ENCODE data around the gene SORT1.
"Not testable (repeated sequence)": the region's sequence is repeated elsewhere in the genome, so short reads cannot be mapped to it uniquely, and the experiment has no call there.

Gene SORT1

GRCh38 chr1:109397581-109398342, at the start of gene SORT1:
Gene SORT1 (minus strand): TSS chr1:109397918. CDS start chr1:109397892, 26 bp downstream.
- FAIRE-seq = no peak

GRCh38 chr1:109445949-109446695, 48.4 kb upstream of the SORT1 start:
- FAIRE-seq = not testable (repeated sequence)

DNA sequence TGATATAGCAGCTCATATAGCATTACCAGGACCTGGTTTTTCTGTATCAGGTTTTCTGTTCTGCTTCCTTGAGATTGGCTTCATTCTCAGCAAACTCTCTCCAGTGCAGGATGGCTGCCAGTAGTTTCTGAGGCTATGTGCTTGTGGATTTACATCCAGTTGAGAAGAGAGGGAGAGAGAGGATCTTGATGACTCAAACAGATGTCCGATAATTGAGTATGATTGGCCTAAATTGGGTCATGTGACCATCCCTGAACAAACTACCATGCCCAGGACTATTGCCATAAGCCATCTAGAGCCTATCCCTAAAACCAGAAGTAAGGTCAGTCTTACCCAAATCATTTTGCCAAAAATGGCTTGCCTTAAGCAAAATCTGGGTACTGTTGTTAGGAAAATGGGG, 46.6 kb upstream of the SORT1 start:
- FAIRE-seq = no peak

DNA sequence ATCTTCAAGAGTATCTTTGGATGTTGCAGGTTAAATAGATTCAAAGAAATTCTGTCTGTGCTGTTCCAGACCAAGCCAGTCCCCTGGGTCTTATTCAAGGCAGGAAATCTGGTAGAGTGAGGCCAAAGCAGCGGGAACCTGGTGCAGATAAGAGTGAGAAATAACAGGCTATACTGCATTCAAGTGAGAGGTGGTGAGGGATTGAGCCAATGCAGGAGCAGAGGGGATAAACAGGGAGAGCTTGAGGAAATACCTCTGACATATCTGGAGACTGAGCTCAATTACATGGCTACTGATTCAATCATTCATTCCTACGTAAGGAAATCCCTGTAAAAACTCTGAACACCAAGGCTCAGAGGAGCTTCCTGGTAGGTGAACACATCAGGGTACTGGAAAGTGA, 45.8 kb upstream of the SORT1 start:
- FAIRE-seq = no peak

DNA sequence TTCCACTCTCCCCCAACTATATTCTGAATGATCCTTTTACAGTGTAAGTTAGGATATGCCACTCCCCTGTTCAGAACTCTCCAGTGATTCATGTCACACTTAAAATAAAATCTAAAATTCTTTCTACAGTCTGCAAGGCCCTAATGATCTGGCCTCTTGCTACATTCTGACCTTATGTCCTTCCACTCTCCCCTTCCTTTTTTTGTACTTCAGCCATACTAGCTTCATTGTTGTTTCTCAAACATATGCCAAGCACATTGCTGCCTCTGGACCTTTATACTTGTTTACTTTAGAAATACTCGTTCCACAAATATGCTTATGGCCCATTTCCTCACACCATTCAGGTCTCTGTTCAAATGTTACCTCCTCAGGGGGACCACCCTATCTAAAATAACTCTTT, 43.4 kb upstream of the SORT1 start:
- no peak for FAIRE-seq

GRCh38 chr1:109438798-109439297, 41.1 kb upstream of the SORT1 start:
- no peak for FAIRE-seq

DNA sequence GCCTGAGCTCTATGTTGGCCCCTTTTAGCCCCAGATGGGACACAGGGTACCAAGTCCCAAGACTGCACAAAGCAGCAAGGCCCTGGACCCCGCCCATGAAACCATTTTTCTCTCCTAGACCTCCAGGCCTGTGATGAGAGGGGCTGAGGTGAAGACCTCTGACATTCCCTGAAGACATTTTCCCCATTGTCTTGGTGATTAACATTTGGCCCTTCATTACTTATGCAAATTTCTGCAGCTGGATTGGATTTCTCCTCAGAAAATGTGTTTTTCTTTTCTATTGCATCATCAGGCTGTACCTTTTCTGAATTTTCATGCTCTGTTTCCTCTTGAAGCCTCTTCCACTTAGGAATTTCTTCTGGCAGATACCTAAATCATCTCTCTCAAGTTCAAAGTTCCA, 36.8 kb upstream of the SORT1 start:
- FAIRE-seq = no peak

DNA sequence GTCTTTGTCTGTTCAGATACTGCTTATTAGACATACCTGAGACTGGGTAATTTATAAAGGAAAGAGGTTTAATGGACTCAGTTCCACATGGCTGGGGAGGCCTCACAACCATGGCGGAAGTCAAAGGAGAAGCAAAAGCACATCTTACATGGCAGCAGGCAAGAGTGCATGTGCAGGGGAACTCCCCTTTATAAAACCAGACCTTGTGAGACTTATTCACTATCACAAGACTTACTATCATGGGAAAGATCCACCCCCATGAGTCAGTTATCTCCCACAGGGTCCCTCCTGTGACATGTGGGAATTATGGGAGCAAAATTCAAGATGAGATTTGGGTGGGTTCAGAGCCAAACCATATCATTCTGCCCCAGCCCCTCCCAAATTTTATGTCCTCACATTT, 35.6 kb upstream of the SORT1 start:
- FAIRE-seq = no peak

DNA sequence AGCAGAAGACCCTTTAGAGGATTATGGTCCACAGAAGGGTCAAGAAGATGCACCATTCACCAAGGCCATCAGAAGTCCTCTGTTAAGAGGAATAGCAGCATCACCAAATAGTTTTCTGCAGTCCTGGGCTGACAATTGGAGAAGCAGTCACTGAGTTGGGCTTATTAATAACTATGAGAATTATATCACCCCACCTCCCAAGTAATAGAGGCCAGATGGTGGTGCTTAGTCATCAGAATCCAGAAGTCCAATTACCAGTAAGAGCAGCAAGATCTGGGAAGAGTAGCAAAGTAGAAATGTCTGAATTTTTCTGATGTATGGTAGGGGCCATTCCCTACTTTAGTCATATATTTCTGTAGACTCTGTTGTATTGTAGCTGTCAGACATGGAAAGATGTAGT, 34.6 kb upstream of the SORT1 start:
- no peak for FAIRE-seq

GRCh38 chr1:109427171-109427467, 29.4 kb upstream of the SORT1 start:
- FAIRE-seq = no peak

DNA sequence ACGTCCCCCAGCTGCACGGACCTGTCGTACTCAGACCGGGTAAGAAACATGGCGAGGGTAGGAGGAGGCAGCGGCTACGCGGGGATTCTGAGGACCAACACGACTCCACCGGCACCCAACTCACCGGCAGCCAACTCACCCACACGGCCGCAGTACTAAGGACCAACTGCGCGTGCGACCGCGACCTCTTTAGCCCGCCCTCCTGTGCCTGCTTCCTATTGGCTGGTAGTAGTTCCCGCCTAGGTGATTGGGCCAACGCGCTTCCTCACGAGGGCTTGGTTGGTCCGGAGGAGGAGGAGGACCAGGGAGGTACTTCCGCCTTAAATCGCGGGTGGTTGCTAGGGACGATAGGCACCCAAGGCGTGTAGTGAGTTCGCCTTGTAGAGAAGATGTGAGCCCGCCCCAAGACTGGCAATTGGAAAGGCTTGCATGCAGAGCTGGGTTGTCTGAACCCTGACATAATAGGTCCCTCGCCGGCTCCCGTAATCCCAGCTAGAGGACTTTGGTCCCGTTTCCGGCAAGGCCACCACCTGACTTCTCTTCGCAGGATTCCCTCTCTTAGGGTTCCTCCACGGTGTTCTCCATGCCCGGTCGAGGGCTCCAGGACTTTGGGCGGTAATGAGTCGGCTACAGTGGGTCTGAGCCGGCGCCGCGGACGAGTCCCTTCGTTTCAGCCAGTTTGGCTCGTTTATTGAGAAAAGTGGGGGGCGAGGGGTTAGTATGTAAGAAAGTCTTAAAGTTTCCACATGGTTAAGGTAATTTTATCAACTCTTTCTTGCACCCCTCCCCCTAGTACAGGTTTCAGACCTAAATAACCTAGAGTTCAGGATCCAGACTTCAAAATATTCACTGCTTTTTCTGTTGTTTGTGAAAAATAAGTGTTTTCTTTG, 28.8 kb upstream of the SORT1 start, which contains the start of gene PSMA5:
Gene PSMA5 (minus strand): TSS at position 168 of the 890 bp plus-strand sequence. CDS start 118 bp downstream, at position 50.
- FAIRE-seq = no peak

DNA sequence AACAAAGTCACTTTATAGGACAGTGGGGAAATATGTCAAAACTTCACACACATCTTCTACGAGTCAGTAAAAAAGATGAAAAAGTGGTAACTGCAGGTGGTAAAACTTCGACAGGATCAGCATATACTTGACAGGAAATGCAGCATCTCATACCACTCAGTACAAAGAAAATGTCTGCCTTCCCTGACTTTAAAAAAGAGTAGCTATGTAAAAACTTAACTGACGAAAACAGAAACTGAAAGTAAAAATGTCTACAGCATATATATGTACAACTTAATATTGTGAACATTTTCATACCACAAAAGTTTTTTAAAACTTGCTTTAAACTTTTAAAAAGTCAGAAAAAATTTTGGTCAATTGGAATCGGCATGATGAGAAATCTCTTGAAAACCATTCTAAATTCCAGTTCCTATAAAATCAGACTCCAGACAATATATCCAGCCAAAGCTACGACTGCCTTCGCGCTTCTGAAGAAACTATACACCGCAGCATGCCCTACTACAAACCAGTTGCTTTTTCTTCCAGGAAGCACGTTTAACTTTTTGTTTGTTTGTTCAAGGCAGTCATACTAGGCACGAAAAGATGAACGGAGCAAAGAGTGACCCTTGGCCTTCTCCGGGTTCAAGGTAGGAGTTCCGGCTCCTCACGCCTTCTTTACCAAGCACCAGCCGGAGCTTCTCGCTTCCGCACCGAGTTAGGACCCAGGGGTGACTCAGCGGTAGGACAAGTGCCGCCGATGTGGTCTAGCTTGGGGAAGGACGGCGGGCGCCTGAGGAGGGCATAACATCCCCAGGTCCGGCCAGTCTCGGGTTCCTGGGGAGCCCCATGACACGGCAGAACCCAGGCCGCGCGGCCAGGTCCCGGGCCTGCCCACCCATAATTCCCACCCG, 27.9 kb upstream of the SORT1 start:
- no peak for FAIRE-seq

GRCh38 chr1:109423498-109423897, 25.8 kb upstream of the SORT1 start:
- FAIRE-seq = no peak

DNA sequence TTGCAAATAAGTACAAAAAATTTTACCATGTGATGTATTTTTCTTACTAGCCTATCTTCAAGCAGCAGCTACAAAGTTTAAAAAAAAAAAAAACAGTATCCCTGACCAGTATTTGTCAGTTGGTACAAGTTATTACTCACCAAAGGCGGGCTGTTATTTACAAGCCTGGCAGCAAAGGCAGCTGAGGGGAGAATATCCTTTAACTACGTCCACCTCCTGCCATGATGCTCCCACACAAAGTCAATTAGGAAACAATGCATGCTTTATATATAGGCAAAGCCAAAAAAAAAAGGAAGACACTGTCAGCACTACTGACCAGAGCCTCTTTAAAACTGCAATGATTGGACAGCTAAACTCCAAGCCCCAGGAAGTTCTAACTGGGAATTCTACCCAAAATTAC, 14.8 kb upstream of the SORT1 start:
- no peak for FAIRE-seq

GRCh38 chr1:109404838-109405237, 7.1 kb upstream of the SORT1 start:
- FAIRE-seq = no peak

DNA sequence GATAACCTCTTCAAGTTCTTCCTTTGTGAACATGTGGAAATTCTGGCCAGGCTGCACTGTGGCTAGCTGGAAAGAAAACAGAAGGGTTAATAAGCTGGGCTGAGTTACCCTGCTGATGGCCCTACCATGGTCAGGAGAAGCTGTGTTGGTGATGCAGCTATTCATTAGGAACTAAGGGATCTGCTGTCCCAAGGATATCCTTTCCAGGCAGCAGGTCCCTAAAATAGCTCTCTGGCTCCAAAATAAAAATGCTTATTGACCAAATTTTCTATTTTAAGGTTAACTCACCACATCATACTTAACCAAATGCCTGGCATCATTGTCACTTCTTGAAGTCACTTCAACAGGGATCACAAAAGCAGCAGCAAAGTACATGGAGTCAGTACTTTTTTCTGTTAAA, 4.3 kb upstream of the SORT1 start:
- FAIRE-seq = no peak

DNA sequence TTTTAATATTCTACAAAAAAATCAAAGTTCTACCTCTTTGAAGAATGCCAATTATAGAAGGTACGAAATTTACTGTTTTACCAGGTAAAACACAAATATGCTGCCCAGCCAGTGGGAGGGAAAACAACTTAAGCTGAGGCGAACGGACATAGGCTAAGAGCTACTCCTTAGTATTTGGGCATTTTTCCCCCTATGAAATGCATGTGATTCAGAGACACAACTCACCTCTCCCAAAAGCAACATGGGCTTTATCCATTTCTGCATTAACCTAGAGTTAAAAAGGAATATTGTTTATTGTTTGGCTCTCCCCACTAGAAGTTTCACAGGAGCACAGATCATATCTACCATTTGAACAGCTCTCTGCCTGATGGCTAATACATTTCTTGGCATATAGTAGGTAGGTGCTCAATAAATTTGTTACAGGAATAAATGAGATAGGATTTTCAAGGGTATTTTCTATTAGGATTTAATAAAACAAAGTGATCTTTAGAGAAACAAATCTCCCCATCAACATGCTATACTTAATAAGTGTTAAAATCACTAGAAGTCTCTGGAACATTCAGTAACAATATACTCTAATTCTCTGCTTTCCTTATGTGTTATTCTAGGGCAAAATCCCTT, 2.4 kb upstream of the SORT1 start:
- FAIRE-seq = no peak

- FAIRE-seq = peak; percentile 89
Observed at GRCh38 chr1:109399326-109399957, 1.7 kb upstream of the SORT1 start.

GRCh38 chr1:109398343-109399225, 866 bp upstream of the SORT1 start:
- no peak for FAIRE-seq
